Measurements from ENCODE around the gene CYB5R4. TPM values are rescaled to one million over a fixed set of nuclear protein-coding genes. Genes with fewer than 3 reads are reported as not detected.

Gene CYB5R4
- total and polyA plus RNA-seq, 10 of the 15 experiments (the other 5 are each of a cell fraction or from before 2014, with no cell fraction given) = 13.4 to 61.1 (median 27.5) TPM

- H3K36me3 ChIP-seq (ENCODE audit: control insufficient read depth in 2 of 2, insufficient read depth in 2 of 2, low read length in 1 of 2) = no peaks in the 10 kb centered on the region
- no peaks in the 10 kb centered on the region for H3K9me3 ChIP-seq (replicated peaks; ENCODE audit: control insufficient read depth, insufficient read depth, low read length)
- no peak for DNase-seq (ENCODE audit: low read depth, low spot score)
- no peaks in the 10 kb centered on the region for H3K79me2 ChIP-seq (ENCODE audit: control insufficient read depth, insufficient read depth, low read length)
- ChIA-PET CTCF (no interaction called here), SMC1A (ENCODE audit: uncharacterized antibody, unreplicated experiment) (interaction anchor here (0.7 to 1.3 kb wide), 3 partner anchors 10 to 154 kb away, joined by 3 to 4 read pairs (median 4); partner anchors contain the start of gene CYB5R4), RAD21 (ENCODE audit: unreplicated experiment) (no interaction called here), POLR2A (no interaction called here)
- TF ChIP-seq SUPT20H (IDR thresholded peaks at IDR 0.05; ENCODE audit: borderline replicate concordance, control insufficient read depth, low read depth, low read length) = no peak
- TF ChIP-seq ZBTB11 (CRISPR knock-in tag; IDR thresholded peaks at IDR 0.05) = no peak
- 0 out of 2 replicates have a peak, but pooled peaks have one; percentile 46 for TF ChIP-seq REST (IDR thresholded peaks at IDR 0.05; ENCODE audit: low read depth, low read length)
- TF ChIP-seq ZNF24 (IDR thresholded peaks at IDR 0.05) = no peak
- no peak for TF ChIP-seq IRF3 (IDR thresholded peaks at IDR 0.05)
- no peak for TF ChIP-seq SMARCA5 (IDR thresholded peaks at IDR 0.05)
- TF ChIP-seq WRNIP1 (IDR thresholded peaks at IDR 0.05; ENCODE audit: borderline replicate concordance, low read depth, low read length) = no peak
- TF ChIP-seq HDAC2 (IDR thresholded peaks at IDR 0.05) = no peak
- 37% methylated on average over 3 of the region's 3 CpGs for WGBS (ENCODE audit: insufficient coverage, insufficient replicate concordance, low lambda C conversion rate, missing lambda C conversion rate)
- no peaks in the 10 kb centered on the region; the same call in 1 of the 2 replicates for H3K4me1 ChIP-seq (ENCODE audit: control insufficient read depth, insufficient read depth, low read length)
- no peak overlapping the region for H3K4me2 ChIP-seq (ENCODE audit: control insufficient read depth, insufficient read depth)
- no TSS peak for BruUV-seq (replicated peaks)
- peaks cover 6 to 9% of the 10 kb centered on the region in 2 experiments; a peak in 2 of 4 replicates for H3K27me3 ChIP-seq (replicated peaks in 1 of 2; ENCODE audit: control insufficient read depth in 2 of 2, insufficient read depth in 2 of 2, low read length in 1 of 2)
- no peak for FAIRE-seq
- no peaks in the 10 kb centered on the region for H4K20me1 ChIP-seq (ENCODE audit: control insufficient read depth, insufficient read depth)
- in situ Hi-C loops (cut with MboI) = no loop called here
- no peak overlapping the region for H3K4me3 ChIP-seq
- intact Hi-C loops (cut with micrococcal nuclease; ENCODE audit: unreplicated experiment) = loop anchor here (5.0 kb wide), 1 partner anchor 77 kb away; no protein-coding TSS in a partner anchor
- H3K27ac ChIP-seq (ENCODE audit: control insufficient read depth, insufficient read depth) = no peak overlapping the region
- ATAC-seq = no peak
- H2AFZ ChIP-seq (ENCODE audit: control insufficient read depth, low read depth, low read length) = no peak overlapping the region
- no peak overlapping the region for H3K9ac ChIP-seq (ENCODE audit: control insufficient read depth, insufficient read depth, low read length)
Observed at GRCh38 chr6:83849610-83850009, 9.9 kb upstream of the CYB5R4 start.

Measured in GM12878 (cell line).